Hepatocyte (in vitro differentiated cells): Measurements from ENCODE around the gene DOCK4.

ENCODE experiments used
- EZH2 ChIP-seq: fragments of 200-600 bp; sonication (generic); IDR thresholded peaks from 2 replicates; pipeline ENCODE4 v1.6.1; 2016; ENCODE audit warnings: antibody characterized with exemption, mild to moderate bottlenecking, borderline replicate concordance
- TF ChIP-seq, protein P1 (sequence below): fragments of 200-600 bp; sonication (generic); IDR thresholded peaks from 2 replicates; pipeline ENCODE4 v1.5.1; 2016; ENCODE audit warnings: antibody characterized with exemption, mild to moderate bottlenecking; ENCODE audit not compliant: poor library complexity

- TF ChIP-seq, protein P1, sequence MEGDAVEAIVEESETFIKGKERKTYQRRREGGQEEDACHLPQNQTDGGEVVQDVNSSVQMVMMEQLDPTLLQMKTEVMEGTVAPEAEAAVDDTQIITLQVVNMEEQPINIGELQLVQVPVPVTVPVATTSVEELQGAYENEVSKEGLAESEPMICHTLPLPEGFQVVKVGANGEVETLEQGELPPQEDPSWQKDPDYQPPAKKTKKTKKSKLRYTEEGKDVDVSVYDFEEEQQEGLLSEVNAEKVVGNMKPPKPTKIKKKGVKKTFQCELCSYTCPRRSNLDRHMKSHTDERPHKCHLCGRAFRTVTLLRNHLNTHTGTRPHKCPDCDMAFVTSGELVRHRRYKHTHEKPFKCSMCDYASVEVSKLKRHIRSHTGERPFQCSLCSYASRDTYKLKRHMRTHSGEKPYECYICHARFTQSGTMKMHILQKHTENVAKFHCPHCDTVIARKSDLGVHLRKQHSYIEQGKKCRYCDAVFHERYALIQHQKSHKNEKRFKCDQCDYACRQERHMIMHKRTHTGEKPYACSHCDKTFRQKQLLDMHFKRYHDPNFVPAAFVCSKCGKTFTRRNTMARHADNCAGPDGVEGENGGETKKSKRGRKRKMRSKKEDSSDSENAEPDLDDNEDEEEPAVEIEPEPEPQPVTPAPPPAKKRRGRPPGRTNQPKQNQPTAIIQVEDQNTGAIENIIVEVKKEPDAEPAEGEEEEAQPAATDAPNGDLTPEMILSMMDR = no peak
- no peak for TF ChIP-seq EZH2
These were observed 63.1 kb downstream of the DOCK4 start for GRCh38 chr7:112143136-112143535.
